CD1c-positive myeloid dendritic cell (primary cell): ENCODE results near the gene POMGNT1.

Experiments
- DNase-seq: peaks from one replicate; pipeline ENCODE4 v3.0.0-alpha.2; 2016; ENCODE audit errors: extremely low spot score

POMGNT1 gene

DNA sequence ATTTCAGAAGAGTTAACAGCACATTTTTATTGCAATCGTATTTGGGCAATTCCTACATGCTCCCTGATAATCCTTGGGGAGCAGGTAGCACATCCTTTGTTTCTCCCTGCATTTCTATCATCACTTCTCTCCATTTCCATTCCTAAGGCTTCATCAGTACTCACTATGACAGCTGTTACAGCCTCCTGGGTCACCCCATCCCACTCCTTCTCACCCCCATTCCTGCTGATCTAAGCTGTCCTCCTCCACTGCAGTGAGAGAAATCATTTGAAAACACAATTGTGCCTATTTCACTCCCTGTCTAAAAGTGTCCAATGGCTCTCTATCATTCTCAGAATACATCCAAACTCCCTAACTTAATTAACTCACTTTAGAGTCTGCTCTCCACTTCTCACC, 40.3 kb downstream of the POMGNT1 start:
- DNase-seq, result no peak

- DNase-seq, result no peak
These were observed 44.5 kb downstream of the POMGNT1 start for GRCh38 chr1:46153732-46154131.

DNA sequence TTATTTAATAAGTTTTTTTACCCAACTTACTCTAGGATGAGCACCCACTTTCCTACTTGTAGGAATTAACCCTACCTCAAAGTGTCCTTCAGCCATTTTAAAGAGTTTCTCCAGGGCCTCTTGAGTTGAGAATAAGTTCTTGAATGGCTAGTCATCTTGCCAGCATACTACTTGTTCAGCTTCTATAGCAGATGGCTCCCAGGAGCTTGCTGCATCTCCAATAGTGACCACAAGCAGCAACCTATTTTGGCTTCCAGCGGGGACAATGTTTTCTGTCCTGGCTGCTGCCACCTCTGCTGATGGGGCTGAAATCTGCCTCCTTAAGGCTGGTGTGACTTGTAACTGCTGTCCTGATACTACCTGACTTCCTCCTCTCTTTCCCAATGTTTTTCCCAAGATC, 45.0 kb downstream of the POMGNT1 start:
- no peak for DNase-seq

DNA sequence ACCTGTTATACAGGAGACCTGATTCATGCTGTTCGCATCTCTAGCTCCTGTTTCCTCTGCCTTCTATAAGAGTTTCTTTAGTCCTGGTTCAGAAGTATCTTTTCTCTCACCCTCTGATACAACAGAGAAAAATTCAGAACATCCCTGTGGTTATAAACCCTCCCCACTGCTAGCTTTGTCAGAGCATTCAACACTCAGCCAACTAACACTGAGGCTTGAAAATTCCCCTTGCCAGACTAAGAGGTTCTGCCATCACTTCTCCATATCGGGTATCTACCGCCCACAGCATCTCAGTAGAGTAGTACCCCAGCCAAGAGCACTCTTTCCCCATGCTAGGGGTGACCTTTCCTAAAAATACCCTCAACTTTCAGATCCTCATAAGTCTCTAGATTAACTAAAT, 46.2 kb downstream of the POMGNT1 start:
- peak; percentile 20 for DNase-seq

DNA sequence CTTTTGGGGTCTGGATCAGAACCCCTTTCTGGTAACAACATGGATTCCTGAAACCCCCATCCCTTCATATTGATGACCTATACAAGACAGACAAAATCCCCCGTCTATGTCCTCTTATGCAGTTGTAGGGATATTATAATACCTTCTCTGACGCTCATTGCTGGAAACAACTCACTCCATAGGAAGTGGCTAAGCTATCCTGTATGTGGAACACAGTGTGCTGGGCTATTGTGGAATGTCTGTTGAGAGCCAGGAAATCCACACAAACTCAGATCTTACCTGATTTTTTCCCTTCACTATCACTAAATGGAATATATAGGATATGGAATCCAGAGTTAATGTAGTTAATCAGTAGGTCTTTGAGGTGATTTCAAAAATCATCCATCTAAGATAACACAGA, 48.1 kb downstream of the POMGNT1 start:
- DNase-seq, result no peak

DNA sequence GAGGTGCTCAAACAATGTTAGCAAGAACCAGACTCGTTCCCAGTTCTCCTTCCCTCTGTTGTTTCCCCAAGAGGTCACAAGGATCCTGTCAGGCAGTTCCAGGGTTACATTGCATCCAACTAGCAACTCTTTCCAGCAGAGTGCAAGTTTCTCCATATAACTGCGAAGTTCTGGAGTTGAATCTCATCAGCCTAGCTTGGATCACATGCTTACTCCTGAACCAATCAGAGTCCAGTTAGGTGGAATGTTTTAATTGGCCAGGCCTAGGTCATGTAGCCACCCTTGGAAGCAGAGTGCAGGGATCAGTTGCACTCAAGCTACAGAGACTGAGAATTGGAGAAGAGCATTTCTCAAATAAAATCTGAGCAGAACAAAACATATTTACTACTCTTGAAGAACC, 49.9 kb downstream of the POMGNT1 start:
- DNase-seq, result no peak
